Central memory CD8-positive, alpha-beta T cell (primary cell): ENCODE data around the gene STIM1.
A peak's percentile ranks its signal among the peaks of the same experiment; 100 is the strongest.

Source experiments
- ATAC-seq: fragments of 150-1000 bp; cut with Tn5 transposase; replicated peaks from 2 replicates; pipeline ENCODE4 v1.10.0; 2022; ENCODE audit warnings: mild to moderate bottlenecking, moderate FRiP score, moderate number of reproducible peaks; ENCODE audit not compliant: poor library complexity, severe bottlenecking; ENCODE audit errors: extremely low read depth
- DNase-seq, 2 donors: peaks; one replicate each; pipeline ENCODE4 v3.0.0; 2021; ENCODE audit warnings: low spot score in 2 of 2
- H3K27ac Mint-ChIP-seq: one replicate; pipeline ENCODE4 v1.8.0; 2022; ENCODE audit warnings: low read depth, mild to moderate bottlenecking, moderate library complexity, mixed read lengths
- H3K27me3 Mint-ChIP-seq: one replicate; pipeline ENCODE4 v1.8.0; 2022; ENCODE audit warnings: mixed read lengths
- H3K36me3 Mint-ChIP-seq: one replicate; pipeline ENCODE4 v1.8.0; 2022; ENCODE audit warnings: mild to moderate bottlenecking, moderate library complexity, mixed read lengths; ENCODE audit not compliant: insufficient read depth
- H3K4me1 Mint-ChIP-seq: one replicate; pipeline ENCODE4 v1.8.0; 2022; ENCODE audit warnings: mixed read lengths
- H3K4me3 Mint-ChIP-seq: one replicate; pipeline ENCODE4 v1.8.0; 2022; ENCODE audit warnings: mild to moderate bottlenecking, moderate library complexity, mixed read lengths
- H3K9me3 Mint-ChIP-seq: one replicate; pipeline ENCODE4 v1.8.0; 2022; ENCODE audit warnings: mixed read lengths

STIM1 gene

GRCh38 chr11:4060182-4060923 lies 204.9 kb downstream of the STIM1 start:
- no peaks in the 10 kb centered on the region for H3K9me3 Mint-ChIP-seq
- H3K27me3 Mint-ChIP-seq, result no peaks in the 10 kb centered on the region
- DNase-seq (no peak), ATAC-seq (no peak)
- H3K4me1 Mint-ChIP-seq, result peaks cover 42% of the 10 kb centered on the region
- no peak overlapping the region for H3K4me3 Mint-ChIP-seq
- peaks cover 28% of the 10 kb centered on the region for H3K36me3 Mint-ChIP-seq
- H3K27ac Mint-ChIP-seq, result peak overlapping the region; percentile 30

- ATAC-seq, result no peak
- Mint-ChIP-seq H3K4me3 (no peak overlapping the region), H3K27me3 (no peaks in the 10 kb centered on the region), H3K4me1 (peaks cover 50% of the 10 kb centered on the region), H3K9me3 (no peaks in the 10 kb centered on the region), H3K36me3 (peaks cover 29% of the 10 kb centered on the region), H3K27ac (no peak overlapping the region)
- no peak for DNase-seq
Observed at GRCh38 chr11:4061700-4062099, 206.2 kb downstream of the STIM1 start.

- peaks cover 31% of the 10 kb centered on the region for H3K36me3 Mint-ChIP-seq
- no peak overlapping the region for H3K4me3 Mint-ChIP-seq
- no peak overlapping the region for H3K27ac Mint-ChIP-seq
- ATAC-seq, result no peak
- peaks cover 53% of the 10 kb centered on the region for H3K4me1 Mint-ChIP-seq
- H3K27me3 Mint-ChIP-seq, result no peaks in the 10 kb centered on the region
- H3K9me3 Mint-ChIP-seq, result no peaks in the 10 kb centered on the region
- DNase-seq, result no peak
Observed at GRCh38 chr11:4063348-4063747, 207.9 kb downstream of the STIM1 start.

GRCh38 chr11:4064278-4064955 lies 209.0 kb downstream of the STIM1 start:
- H3K27me3 Mint-ChIP-seq, result no peaks in the 10 kb centered on the region
- H3K4me3 Mint-ChIP-seq, result no peak overlapping the region
- peaks cover 29% of the 10 kb centered on the region for H3K36me3 Mint-ChIP-seq
- no peak for DNase-seq
- ATAC-seq, result no peak
- H3K27ac Mint-ChIP-seq, result peak overlapping the region; percentile 80
- peaks cover 57% of the 10 kb centered on the region for H3K4me1 Mint-ChIP-seq
- H3K9me3 Mint-ChIP-seq, result no peaks in the 10 kb centered on the region

GRCh38 chr11:4065086-4065485 lies 209.6 kb downstream of the STIM1 start:
- ATAC-seq (no peak), DNase-seq (no peak)
- Mint-ChIP-seq H3K27me3 (no peaks in the 10 kb centered on the region), H3K27ac (peak overlapping the region; percentile 80), H3K4me1 (peaks cover 60% of the 10 kb centered on the region), H3K4me3 (no peak overlapping the region), H3K9me3 (no peaks in the 10 kb centered on the region), H3K36me3 (peaks cover 26% of the 10 kb centered on the region)

GRCh38 chr11:4065601-4066377 lies 210.3 kb downstream of the STIM1 start:
- peaks cover 19% of the 10 kb centered on the region for H3K36me3 Mint-ChIP-seq
- H3K4me3 Mint-ChIP-seq, result no peak overlapping the region
- no peak for DNase-seq
- no peak for ATAC-seq
- H3K4me1 Mint-ChIP-seq, result peaks cover 60% of the 10 kb centered on the region
- H3K27me3 Mint-ChIP-seq, result no peaks in the 10 kb centered on the region
- peak overlapping the region; percentile 80 for H3K27ac Mint-ChIP-seq
- H3K9me3 Mint-ChIP-seq, result no peaks in the 10 kb centered on the region

GRCh38 chr11:4066910-4067309 lies 211.4 kb downstream of the STIM1 start:
- no peaks in the 10 kb centered on the region for H3K27me3 Mint-ChIP-seq
- ATAC-seq (peak; percentile 69), DNase-seq (no peak)
- peaks cover 13% of the 10 kb centered on the region for H3K36me3 Mint-ChIP-seq
- H3K9me3 Mint-ChIP-seq, result no peaks in the 10 kb centered on the region
- H3K27ac Mint-ChIP-seq, result peak overlapping the region; percentile 80
- H3K4me3 Mint-ChIP-seq, result no peak overlapping the region
- H3K4me1 Mint-ChIP-seq, result peaks cover 60% of the 10 kb centered on the region

GRCh38 chr11:4068962-4069361 lies 213.5 kb downstream of the STIM1 start:
- ATAC-seq (peak; percentile 38), DNase-seq (no peak)
- no peaks in the 10 kb centered on the region for H3K9me3 Mint-ChIP-seq
- H3K27me3 Mint-ChIP-seq, result no peaks in the 10 kb centered on the region
- H3K4me3 Mint-ChIP-seq, result no peak overlapping the region
- H3K36me3 Mint-ChIP-seq, result peaks cover 17% of the 10 kb centered on the region
- H3K27ac Mint-ChIP-seq, result peak overlapping the region; percentile 79
- peaks cover 69% of the 10 kb centered on the region for H3K4me1 Mint-ChIP-seq

GRCh38 chr11:4071325-4071724 lies 215.9 kb downstream of the STIM1 start:
- Mint-ChIP-seq H3K4me3 (no peak overlapping the region), H3K36me3 (peaks cover 24% of the 10 kb centered on the region), H3K4me1 (peaks cover 51% of the 10 kb centered on the region), H3K9me3 (no peaks in the 10 kb centered on the region), H3K27ac (no peak overlapping the region), H3K27me3 (no peaks in the 10 kb centered on the region)
- ATAC-seq (no peak), DNase-seq (no peak)

- Mint-ChIP-seq H3K27me3 (no peaks in the 10 kb centered on the region), H3K36me3 (peaks cover 23% of the 10 kb centered on the region), H3K27ac (no peak overlapping the region), H3K4me3 (no peak overlapping the region), H3K4me1 (peaks cover 49% of the 10 kb centered on the region), H3K9me3 (no peaks in the 10 kb centered on the region)
- no peak for ATAC-seq
- DNase-seq, result no peak
Observed at GRCh38 chr11:4071914-4072313, 216.4 kb downstream of the STIM1 start.

- Mint-ChIP-seq H3K9me3 (no peaks in the 10 kb centered on the region), H3K4me3 (no peak overlapping the region), H3K27me3 (no peaks in the 10 kb centered on the region), H3K27ac (peak overlapping the region; percentile 39), H3K36me3 (peaks cover 22% of the 10 kb centered on the region), H3K4me1 (peaks cover 46% of the 10 kb centered on the region)
- ATAC-seq (peak; percentile 78), DNase-seq (peak in 1 of 2 donors; percentile 47)
Observed at GRCh38 chr11:4072668-4073285, 217.3 kb downstream of the STIM1 start.

- Mint-ChIP-seq H3K36me3 (peaks cover 27% of the 10 kb centered on the region), H3K9me3 (no peaks in the 10 kb centered on the region), H3K27me3 (no peaks in the 10 kb centered on the region), H3K4me3 (no peak overlapping the region), H3K4me1 (peaks cover 37% of the 10 kb centered on the region), H3K27ac (no peak overlapping the region)
- ATAC-seq, result no peak
- DNase-seq, result no peak
Observed at GRCh38 chr11:4074266-4074665, 218.8 kb downstream of the STIM1 start.
